Activated CD4-positive, alpha-beta memory T cell treated with anti-CD3 and anti-CD28 coated beads for 36 hours (primary cell): ENCODE measurements around the gene TMEM263. TPM values are rescaled to one million over a fixed set of nuclear protein-coding genes. Genes with fewer than 3 reads are reported as not detected.

ENCODE experiments used
- CTCF ChIA-PET: fragments of 350-600 bp; sonication (Branson Sonifier 250); formaldehyde crosslinking; loops from one replicate; lab custom pipeline; 2021; ENCODE audit warnings: antibody characterized with exemption, inconsistent platforms; lab: Charles Lee
- POLR2A ChIA-PET: fragments of 350-600 bp; sonication (Branson Sonifier 250); formaldehyde crosslinking; loops from one replicate; lab custom pipeline; 2021; ENCODE audit warnings: antibody characterized with exemption; lab: Charles Lee
- DNase-seq: peaks from one replicate; pipeline ENCODE4 v3.0.0-alpha.2; 2020
- H3K27ac Mint-ChIP-seq: one replicate; pipeline ENCODE4 v1.8.0; 2021; ENCODE audit warnings: mixed read lengths
- H3K27me3 Mint-ChIP-seq: one replicate; pipeline ENCODE4 v1.8.0; 2021; ENCODE audit warnings: mixed read lengths
- H3K36me3 Mint-ChIP-seq: one replicate; pipeline ENCODE4 v1.8.0; 2021; ENCODE audit warnings: mixed read lengths
- H3K4me1 Mint-ChIP-seq: one replicate; pipeline ENCODE4 v1.8.0; 2021; ENCODE audit warnings: low read depth, mixed read lengths
- H3K4me3 Mint-ChIP-seq: one replicate; pipeline ENCODE4 v1.8.0; 2021; ENCODE audit warnings: mild to moderate bottlenecking, mixed read lengths
- H3K9me3 Mint-ChIP-seq: one replicate; pipeline ENCODE4 v1.8.0; 2021; ENCODE audit warnings: mixed read lengths
- intact Hi-C: fragments of 100-400 bp; cut with micrococcal nuclease; formaldehyde crosslinking; loops from one replicate; pipeline ENCODE4 v1.15.1; 2023
- total RNA-seq, 2 experiments: library from RNA; stranded (reverse); gene quantifications; one replicate each; pipeline ENCODE4 v1.2.3, GENCODE V29; 2021

TMEM263 gene
- total RNA-seq, 2 experiments from 2014 or later: 37.8 to 38.3 TPM

- intact Hi-C loops: no loop called here
- no peaks in the 10 kb centered on the region for H3K9me3 Mint-ChIP-seq
- no peak overlapping the region for H3K4me3 Mint-ChIP-seq
- peaks cover 14% of the 10 kb centered on the region for H3K4me1 Mint-ChIP-seq
- CTCF ChIA-PET: no interaction called here
- DNase-seq: no peak
- H3K27ac Mint-ChIP-seq: no peak overlapping the region
- H3K36me3 Mint-ChIP-seq: peaks cover 14% of the 10 kb centered on the region
- no peaks in the 10 kb centered on the region for H3K27me3 Mint-ChIP-seq
- POLR2A ChIA-PET: no interaction called here
Measured at GRCh38 chr12:106975993-106976658, 20.4 kb downstream of the TMEM263 start.

- Mint-ChIP-seq H3K36me3 (peaks cover 11% of the 10 kb centered on the region), H3K4me3 (no peak overlapping the region), H3K4me1 (peaks cover 14% of the 10 kb centered on the region), H3K27me3 (no peaks in the 10 kb centered on the region), H3K27ac (no peak overlapping the region), H3K9me3 (no peaks in the 10 kb centered on the region)
- CTCF ChIA-PET: interaction anchor here (0.7 kb wide), 1 partner anchor 129 kb away, joined by 3 read pairs; no protein-coding TSS in a partner anchor
- no peak for DNase-seq
- POLR2A ChIA-PET: no interaction called here
- intact Hi-C loops: no loop called here
Measured at GRCh38 chr12:106976668-106977067, 21.0 kb downstream of the TMEM263 start.

DNA sequence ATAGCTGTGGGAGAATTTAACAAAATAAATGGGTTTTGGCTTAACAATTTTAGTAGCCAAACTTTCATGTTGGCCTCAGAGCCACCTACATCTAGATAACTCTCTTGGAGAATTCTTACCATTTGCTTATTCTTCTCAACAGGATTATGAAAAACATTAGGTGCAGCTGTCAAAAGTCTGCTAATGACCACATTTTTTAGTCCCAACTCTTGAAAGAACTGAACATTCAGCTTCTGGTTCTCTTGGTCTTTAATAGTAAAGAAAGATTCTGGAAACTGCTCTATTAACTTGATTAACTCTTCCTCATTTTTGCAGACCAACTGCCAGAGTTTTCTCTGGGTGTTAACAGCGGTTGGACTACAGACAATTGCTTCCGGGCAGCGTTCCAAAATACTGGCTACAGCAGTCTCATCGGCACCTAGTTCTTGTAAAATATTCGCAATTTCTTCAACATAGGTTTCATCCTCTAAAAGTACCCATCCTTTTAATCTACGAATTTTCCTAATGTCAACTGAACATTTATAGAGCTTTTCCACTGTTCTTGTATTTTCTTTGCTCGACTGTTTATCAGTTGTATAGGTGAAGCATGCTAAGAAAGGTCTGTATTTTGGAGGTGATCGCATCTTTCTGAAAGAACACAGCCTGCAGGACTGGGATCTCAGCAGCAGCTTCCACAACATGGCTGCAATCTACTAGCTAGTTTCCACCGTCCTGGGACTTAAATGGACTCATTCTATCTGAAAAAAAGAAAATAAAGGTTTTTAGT lies 22.5 kb downstream of the TMEM263 start:
- CTCF ChIA-PET: no interaction called here
- Mint-ChIP-seq H3K27ac (no peak overlapping the region), H3K27me3 (no peaks in the 10 kb centered on the region), H3K9me3 (no peaks in the 10 kb centered on the region), H3K4me1 (peaks cover 17% of the 10 kb centered on the region), H3K36me3 (peaks cover 11% of the 10 kb centered on the region), H3K4me3 (no peak overlapping the region)
- POLR2A ChIA-PET: no interaction called here
- intact Hi-C loops: no loop called here
- DNase-seq: no peak

DNA sequence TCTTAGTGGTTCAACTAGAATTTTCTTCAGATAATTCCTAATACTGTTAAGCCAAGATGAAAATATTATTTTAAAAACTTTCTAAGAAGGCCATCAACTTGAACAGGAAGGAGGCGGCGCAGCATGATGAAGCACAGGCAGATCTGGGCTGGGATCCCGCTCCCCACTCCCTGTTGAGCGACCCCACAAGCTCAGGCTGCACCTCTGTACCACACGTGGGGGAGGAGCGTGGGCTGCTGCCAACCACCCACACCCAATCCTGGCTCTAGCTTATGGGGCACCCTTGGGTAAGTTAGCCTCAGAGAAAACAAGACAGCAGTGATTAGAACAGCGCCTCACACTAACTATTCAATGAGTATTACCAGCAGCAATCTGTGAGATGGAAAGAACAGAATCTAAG lies 25.2 kb downstream of the TMEM263 start:
- CTCF ChIA-PET: no interaction called here
- H3K4me1 Mint-ChIP-seq: peaks cover 31% of the 10 kb centered on the region
- peaks cover 5% of the 10 kb centered on the region for H3K9me3 Mint-ChIP-seq
- no peak for DNase-seq
- no peak overlapping the region for H3K27ac Mint-ChIP-seq
- no peak overlapping the region for H3K4me3 Mint-ChIP-seq
- H3K27me3 Mint-ChIP-seq: no peaks in the 10 kb centered on the region
- H3K36me3 Mint-ChIP-seq: peaks cover 24% of the 10 kb centered on the region
- POLR2A ChIA-PET: no interaction called here
- intact Hi-C loops: no loop called here

- Mint-ChIP-seq H3K27ac (no peak overlapping the region), H3K36me3 (peaks cover 24% of the 10 kb centered on the region), H3K27me3 (no peaks in the 10 kb centered on the region), H3K4me1 (peaks cover 34% of the 10 kb centered on the region), H3K9me3 (peaks cover 5% of the 10 kb centered on the region), H3K4me3 (no peak overlapping the region)
- intact Hi-C loops: no loop called here
- CTCF ChIA-PET: no interaction called here
- no peak for DNase-seq
- POLR2A ChIA-PET: no interaction called here
Measured at GRCh38 chr12:106981788-106982187, 26.1 kb downstream of the TMEM263 start.

GRCh38 chr12:106982229-106982628 lies 26.5 kb downstream of the TMEM263 start:
- CTCF ChIA-PET: interaction anchor here (0.6 to 1.9 kb wide), 2 partner anchors 31 to 110 kb away, joined by 3 to 7 read pairs; no protein-coding TSS in a partner anchor
- Mint-ChIP-seq H3K27ac (no peak overlapping the region), H3K4me3 (no peak overlapping the region), H3K36me3 (peaks cover 24% of the 10 kb centered on the region), H3K27me3 (no peaks in the 10 kb centered on the region), H3K9me3 (peaks cover 5% of the 10 kb centered on the region), H3K4me1 (peaks cover 36% of the 10 kb centered on the region)
- intact Hi-C loops: no loop called here
- POLR2A ChIA-PET: no interaction called here
- no peak for DNase-seq

DNA sequence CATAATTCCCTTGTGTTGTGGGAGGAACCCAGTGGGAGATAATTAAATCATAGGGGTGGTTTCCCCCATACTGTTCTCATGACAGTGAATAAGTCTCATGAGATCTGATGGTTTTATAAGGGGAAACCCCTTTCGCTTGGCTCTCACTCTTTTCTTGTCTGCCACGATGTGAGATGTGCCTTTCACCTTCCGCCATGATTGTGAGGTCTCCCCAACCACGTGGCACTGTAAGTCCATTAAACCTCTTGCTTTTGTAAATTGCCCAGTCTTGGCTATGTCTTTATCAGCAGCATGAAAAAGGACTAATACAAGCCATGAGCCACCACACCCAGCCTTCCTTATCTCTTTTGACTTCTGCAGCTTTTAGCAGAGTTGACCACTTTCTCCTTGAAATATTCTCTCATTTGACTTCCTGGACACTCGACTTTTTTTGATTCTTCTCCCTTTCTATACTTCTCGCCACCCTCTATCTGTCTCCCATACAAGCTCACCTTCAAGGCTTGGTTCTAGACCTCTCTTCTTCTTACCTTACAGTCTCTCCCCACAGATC lies 29.0 kb downstream of the TMEM263 start:
- no peak overlapping the region for H3K4me3 Mint-ChIP-seq
- intact Hi-C loops: loop anchor here (5.0 kb wide), 2 partner anchors 43 to 627 kb away; partner anchors contain the start of gene POLR3B
- ChIA-PET POLR2A (interaction anchor here (1.1 kb wide), 2 partner anchors 28 to 44 kb away, joined by 3 read pairs; no protein-coding TSS in a partner anchor), CTCF (interaction anchor here (1.4 kb wide), 3 partner anchors 27 to 120 kb away, joined by 3 to 4 read pairs (median 4); no protein-coding TSS in a partner anchor)
- H3K27ac Mint-ChIP-seq: no peak overlapping the region
- peak; percentile 27 for DNase-seq
- H3K36me3 Mint-ChIP-seq: peaks cover 20% of the 10 kb centered on the region
- peaks cover 39% of the 10 kb centered on the region for H3K4me1 Mint-ChIP-seq
- peaks cover 5% of the 10 kb centered on the region for H3K9me3 Mint-ChIP-seq
- H3K27me3 Mint-ChIP-seq: no peaks in the 10 kb centered on the region

DNA sequence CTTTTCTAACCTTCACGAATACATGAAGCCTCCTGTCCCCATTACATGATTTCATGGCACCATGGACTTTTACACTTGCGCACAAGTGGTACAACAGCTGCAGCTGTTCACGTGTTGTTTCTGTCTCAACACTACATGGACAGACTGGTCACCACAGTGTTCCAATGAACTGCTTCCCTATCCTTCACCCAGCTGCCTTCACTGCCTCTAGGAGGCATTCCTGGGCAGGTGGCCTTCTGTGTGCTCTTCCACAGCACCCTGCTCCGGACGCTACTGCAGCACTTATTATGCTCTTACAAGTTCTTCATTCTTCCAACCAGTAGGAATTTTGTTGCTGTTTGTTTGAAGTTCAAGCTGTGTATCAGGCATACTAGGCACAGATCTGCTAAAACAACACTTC lies 29.8 kb downstream of the TMEM263 start:
- Mint-ChIP-seq H3K4me3 (peak overlapping the region; percentile 88), H3K27me3 (no peaks in the 10 kb centered on the region), H3K27ac (no peak overlapping the region), H3K4me1 (peaks cover 39% of the 10 kb centered on the region), H3K9me3 (peaks cover 5% of the 10 kb centered on the region), H3K36me3 (peaks cover 20% of the 10 kb centered on the region)
- DNase-seq: no peak
- CTCF ChIA-PET: no interaction called here
- POLR2A ChIA-PET: no interaction called here
- intact Hi-C loops: loop anchor here (5.0 kb wide), 2 partner anchors 42 to 628 kb away; partner anchors contain the start of gene POLR3B

- no peak for DNase-seq
- intact Hi-C loops: loop anchor here (5.0 kb wide), 2 partner anchors 41 to 629 kb away; partner anchors contain the start of gene POLR3B
Measured at GRCh38 chr12:106986135-106986534, 30.4 kb downstream of the TMEM263 start.

GRCh38 chr12:106986625-106987389 lies 31.1 kb downstream of the TMEM263 start, which contains the start of gene MTERF2:
TSS of gene MTERF2 (minus strand) at chr12:106987146. CDS start at chr12:106978714, 8,432 bp downstream.
- POLR2A ChIA-PET: interaction anchor here (1.0 to 1.4 kb wide), 2 partner anchors 31 to 41 kb away, joined by 4 to 10 read pairs; partner anchors contain the start of gene TMEM263
- peaks cover 5% of the 10 kb centered on the region for H3K9me3 Mint-ChIP-seq

More at GRCh38 chr12:106986135-106986534, 30.4 kb downstream of the TMEM263 start:
- H3K27me3 Mint-ChIP-seq: no peaks in the 10 kb centered on the region
- H3K4me3 Mint-ChIP-seq: peak overlapping the region; percentile 88
- H3K4me1 Mint-ChIP-seq: peaks cover 39% of the 10 kb centered on the region
- CTCF ChIA-PET: no interaction called here
- H3K27ac Mint-ChIP-seq: no peak overlapping the region
- H3K36me3 Mint-ChIP-seq: peaks cover 20% of the 10 kb centered on the region
- POLR2A ChIA-PET: interaction anchor here (1.4 kb wide), 1 partner anchor 30 kb away, joined by 10 read pairs; the partner anchor contains the start of gene TMEM263
- H3K9me3 Mint-ChIP-seq: peaks cover 5% of the 10 kb centered on the region

DNA sequence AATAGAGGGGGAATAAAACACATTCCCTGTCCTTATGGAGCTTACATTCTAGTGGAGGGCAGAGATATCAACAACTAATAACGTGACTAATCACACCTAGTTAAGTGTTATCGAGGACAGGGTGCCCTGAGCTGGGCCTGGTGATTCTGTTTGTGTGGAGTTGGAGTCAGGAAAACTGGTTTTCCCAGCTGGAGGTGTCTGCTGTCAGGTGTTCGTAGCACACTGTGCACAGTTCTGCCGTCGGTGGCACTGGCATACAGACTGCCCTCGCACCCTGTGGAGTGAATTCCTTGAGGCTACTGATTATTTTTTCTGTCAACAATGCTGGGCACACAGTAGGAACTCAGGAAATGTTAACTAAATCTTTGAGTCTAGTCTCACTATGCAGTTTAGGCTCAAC lies 32.1 kb downstream of the TMEM263 start:
- ChIA-PET POLR2A (interaction anchor here (1.4 kb wide), 1 partner anchor 32 kb away, joined by 10 read pairs; the partner anchor contains the start of gene TMEM263), CTCF (no interaction called here)
- Mint-ChIP-seq H3K27ac (no peak overlapping the region), H3K9me3 (peaks cover 5% of the 10 kb centered on the region), H3K27me3 (no peaks in the 10 kb centered on the region), H3K4me1 (peaks cover 36% of the 10 kb centered on the region), H3K4me3 (no peak overlapping the region), H3K36me3 (peaks cover 20% of the 10 kb centered on the region)
- intact Hi-C loops: loop anchor here (1.0 to 5.0 kb wide), 4 partner anchors 32 to 631 kb away; partner anchors contain the start of genes CRY1 and POLR3B
- DNase-seq: no peak

More at GRCh38 chr12:106986625-106987389, 31.1 kb downstream of the TMEM263 start, which contains the start of gene MTERF2:
- intact Hi-C loops: loop anchor here (1.0 to 5.0 kb wide), 4 partner anchors 31 to 630 kb away; partner anchors contain the start of genes CRY1 and POLR3B
- CTCF ChIA-PET: no interaction called here
- peaks cover 39% of the 10 kb centered on the region for H3K4me1 Mint-ChIP-seq
- peak; percentile 90 for DNase-seq
- H3K4me3 Mint-ChIP-seq: peak within 1 kb of the TSS; percentile 88
- peaks cover 20% of the 10 kb centered on the region for H3K36me3 Mint-ChIP-seq
- H3K27me3 Mint-ChIP-seq: no peaks in the 10 kb centered on the region
- H3K27ac Mint-ChIP-seq: peak within 1 kb of the TSS; percentile 70
